Measurements from ENCODE around the gene PHF11. TPM values are rescaled to one million over a fixed set of nuclear protein-coding genes. Genes with fewer than 3 reads are reported as not detected.

Gene PHF11
- polyA plus RNA-seq, 1 of the 3 experiments (the other 2 are of a cell fraction), result 3.0 TPM

DNA sequence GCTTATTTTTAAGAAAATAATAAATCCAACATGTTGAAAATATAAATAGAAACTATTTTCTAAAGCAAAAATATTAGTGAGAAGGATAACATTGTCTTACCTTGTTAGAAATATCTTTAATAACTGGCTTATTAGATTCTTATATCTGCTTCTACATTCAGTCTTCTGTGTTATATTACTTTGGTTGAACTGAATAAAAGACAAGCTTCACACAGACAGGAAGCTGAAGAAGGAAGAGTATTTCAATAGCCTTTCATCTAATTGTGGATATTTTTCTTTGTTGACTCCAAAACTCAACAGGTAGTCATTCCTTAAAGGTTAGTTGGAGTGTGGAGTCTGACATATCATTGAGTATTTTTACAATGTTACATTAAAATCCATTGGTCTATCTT, 40.8 kb upstream of the PHF11 start:
- POLR2A ChIA-PET, result no interaction called here

More for the DNA sequence above, 40.8 kb upstream of the PHF11 start:
- Histone ChIP-seq H3K9me2 (no peaks in the 10 kb centered on the region), H3K4me2 (no peak overlapping the region), H3K36me3 (replicated peaks in 1 of 2; ENCODE audit: control insufficient read depth in 1 of 2, insufficient read depth in 2 of 2, low read length in 1 of 2) (peaks cover 0 to 10% of the 10 kb centered on the region in 2 experiments), H3K9me3 (no peaks in the 10 kb centered on the region), H3K4me3 (ENCODE audit: low read depth in 2 of 2, low read length in 1 of 2) (no peak overlapping the region), H3K79me2 (ENCODE audit: insufficient read depth) (peaks cover 5% of the 10 kb centered on the region; the same call in 1 of the 2 replicates), H2AFZ (ENCODE audit: low read depth) (no peak overlapping the region), H3K27ac (ENCODE audit: low read depth in 2 of 2, low read length in 1 of 2) (no peak overlapping the region), H3F3A (replicated peaks; ENCODE audit: insufficient read depth) (peaks cover 4% of the 10 kb centered on the region), H3K9ac (no peak overlapping the region), H3K27me3 (ENCODE audit: insufficient read depth) (no peaks in the 10 kb centered on the region), H3K4me1 (ENCODE audit: control insufficient read depth in 1 of 2, insufficient read depth in 2 of 2, low read depth in 1 of 2, low read length in 1 of 2) (no peaks in the 10 kb centered on the region; a peak in 1 of 4 replicates), H4K20me1 (ENCODE audit: insufficient read depth) (no peaks in the 10 kb centered on the region)
- no peak for DNase-seq
- TF ChIP-seq, protein P1, sequence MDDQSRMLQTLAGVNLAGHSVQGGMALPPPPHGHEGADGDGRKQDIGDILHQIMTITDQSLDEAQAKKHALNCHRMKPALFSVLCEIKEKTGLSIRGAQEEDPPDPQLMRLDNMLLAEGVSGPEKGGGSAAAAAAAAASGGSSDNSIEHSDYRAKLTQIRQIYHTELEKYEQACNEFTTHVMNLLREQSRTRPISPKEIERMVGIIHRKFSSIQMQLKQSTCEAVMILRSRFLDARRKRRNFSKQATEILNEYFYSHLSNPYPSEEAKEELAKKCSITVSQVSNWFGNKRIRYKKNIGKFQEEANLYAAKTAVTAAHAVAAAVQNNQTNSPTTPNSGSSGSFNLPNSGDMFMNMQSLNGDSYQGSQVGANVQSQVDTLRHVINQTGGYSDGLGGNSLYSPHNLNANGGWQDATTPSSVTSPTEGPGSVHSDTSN (IDR thresholded peaks at IDR 0.05), result no peak
- TF ChIP-seq, protein P2, sequence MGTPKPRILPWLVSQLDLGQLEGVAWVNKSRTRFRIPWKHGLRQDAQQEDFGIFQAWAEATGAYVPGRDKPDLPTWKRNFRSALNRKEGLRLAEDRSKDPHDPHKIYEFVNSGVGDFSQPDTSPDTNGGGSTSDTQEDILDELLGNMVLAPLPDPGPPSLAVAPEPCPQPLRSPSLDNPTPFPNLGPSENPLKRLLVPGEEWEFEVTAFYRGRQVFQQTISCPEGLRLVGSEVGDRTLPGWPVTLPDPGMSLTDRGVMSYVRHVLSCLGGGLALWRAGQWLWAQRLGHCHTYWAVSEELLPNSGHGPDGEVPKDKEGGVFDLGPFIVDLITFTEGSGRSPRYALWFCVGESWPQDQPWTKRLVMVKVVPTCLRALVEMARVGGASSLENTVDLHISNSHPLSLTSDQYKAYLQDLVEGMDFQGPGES (IDR thresholded peaks at IDR 0.05; ENCODE audit: low read depth, low read length), result no peak
- no peak for TF ChIP-seq TCF12 (IDR thresholded peaks at IDR 0.05)
- TF ChIP-seq ELF1 (IDR thresholded peaks at IDR 0.05), result no peak
- TF ChIP-seq GABPA (IDR thresholded peaks at IDR 0.05; ENCODE audit: low read depth), result no peak
- TF ChIP-seq RCOR1 (IDR thresholded peaks at IDR 0.05; ENCODE audit: low read length), result no peak
- no peak for TF ChIP-seq JUND (IDR thresholded peaks at IDR 0.05)
- TF ChIP-seq, protein P3, sequence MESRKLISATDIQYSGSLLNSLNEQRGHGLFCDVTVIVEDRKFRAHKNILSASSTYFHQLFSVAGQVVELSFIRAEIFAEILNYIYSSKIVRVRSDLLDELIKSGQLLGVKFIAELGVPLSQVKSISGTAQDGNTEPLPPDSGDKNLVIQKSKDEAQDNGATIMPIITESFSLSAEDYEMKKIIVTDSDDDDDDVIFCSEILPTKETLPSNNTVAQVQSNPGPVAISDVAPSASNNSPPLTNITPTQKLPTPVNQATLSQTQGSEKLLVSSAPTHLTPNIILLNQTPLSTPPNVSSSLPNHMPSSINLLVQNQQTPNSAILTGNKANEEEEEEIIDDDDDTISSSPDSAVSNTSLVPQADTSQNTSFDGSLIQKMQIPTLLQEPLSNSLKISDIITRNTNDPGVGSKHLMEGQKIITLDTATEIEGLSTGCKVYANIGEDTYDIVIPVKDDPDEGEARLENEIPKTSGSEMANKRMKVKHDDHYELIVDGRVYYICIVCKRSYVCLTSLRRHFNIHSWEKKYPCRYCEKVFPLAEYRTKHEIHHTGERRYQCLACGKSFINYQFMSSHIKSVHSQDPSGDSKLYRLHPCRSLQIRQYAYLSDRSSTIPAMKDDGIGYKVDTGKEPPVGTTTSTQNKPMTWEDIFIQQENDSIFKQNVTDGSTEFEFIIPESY (IDR thresholded peaks at IDR 0.05; ENCODE audit: borderline replicate concordance, low read depth), result no peak
- TF ChIP-seq FOSL2 (IDR thresholded peaks at IDR 0.05; ENCODE audit: borderline replicate concordance, low read depth), result no peak
- TF ChIP-seq, protein P4, sequence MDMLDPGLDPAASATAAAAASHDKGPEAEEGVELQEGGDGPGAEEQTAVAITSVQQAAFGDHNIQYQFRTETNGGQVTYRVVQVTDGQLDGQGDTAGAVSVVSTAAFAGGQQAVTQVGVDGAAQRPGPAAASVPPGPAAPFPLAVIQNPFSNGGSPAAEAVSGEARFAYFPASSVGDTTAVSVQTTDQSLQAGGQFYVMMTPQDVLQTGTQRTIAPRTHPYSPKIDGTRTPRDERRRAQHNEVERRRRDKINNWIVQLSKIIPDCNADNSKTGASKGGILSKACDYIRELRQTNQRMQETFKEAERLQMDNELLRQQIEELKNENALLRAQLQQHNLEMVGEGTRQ (IDR thresholded peaks at IDR 0.05; ENCODE audit: borderline replicate concordance, low read depth, low read length), result no peak
- TF ChIP-seq, protein P5, sequence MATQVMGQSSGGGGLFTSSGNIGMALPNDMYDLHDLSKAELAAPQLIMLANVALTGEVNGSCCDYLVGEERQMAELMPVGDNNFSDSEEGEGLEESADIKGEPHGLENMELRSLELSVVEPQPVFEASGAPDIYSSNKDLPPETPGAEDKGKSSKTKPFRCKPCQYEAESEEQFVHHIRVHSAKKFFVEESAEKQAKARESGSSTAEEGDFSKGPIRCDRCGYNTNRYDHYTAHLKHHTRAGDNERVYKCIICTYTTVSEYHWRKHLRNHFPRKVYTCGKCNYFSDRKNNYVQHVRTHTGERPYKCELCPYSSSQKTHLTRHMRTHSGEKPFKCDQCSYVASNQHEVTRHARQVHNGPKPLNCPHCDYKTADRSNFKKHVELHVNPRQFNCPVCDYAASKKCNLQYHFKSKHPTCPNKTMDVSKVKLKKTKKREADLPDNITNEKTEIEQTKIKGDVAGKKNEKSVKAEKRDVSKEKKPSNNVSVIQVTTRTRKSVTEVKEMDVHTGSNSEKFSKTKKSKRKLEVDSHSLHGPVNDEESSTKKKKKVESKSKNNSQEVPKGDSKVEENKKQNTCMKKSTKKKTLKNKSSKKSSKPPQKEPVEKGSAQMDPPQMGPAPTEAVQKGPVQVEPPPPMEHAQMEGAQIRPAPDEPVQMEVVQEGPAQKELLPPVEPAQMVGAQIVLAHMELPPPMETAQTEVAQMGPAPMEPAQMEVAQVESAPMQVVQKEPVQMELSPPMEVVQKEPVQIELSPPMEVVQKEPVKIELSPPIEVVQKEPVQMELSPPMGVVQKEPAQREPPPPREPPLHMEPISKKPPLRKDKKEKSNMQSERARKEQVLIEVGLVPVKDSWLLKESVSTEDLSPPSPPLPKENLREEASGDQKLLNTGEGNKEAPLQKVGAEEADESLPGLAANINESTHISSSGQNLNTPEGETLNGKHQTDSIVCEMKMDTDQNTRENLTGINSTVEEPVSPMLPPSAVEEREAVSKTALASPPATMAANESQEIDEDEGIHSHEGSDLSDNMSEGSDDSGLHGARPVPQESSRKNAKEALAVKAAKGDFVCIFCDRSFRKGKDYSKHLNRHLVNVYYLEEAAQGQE (IDR thresholded peaks at IDR 0.05; ENCODE audit: low read depth, low read length), result no peak
- no peak for TF ChIP-seq CHD2 (IDR thresholded peaks at IDR 0.05; ENCODE audit: low read length, partially characterized antibody)
- no peak for TF ChIP-seq GATA2 (CRISPR knock-in tag; IDR thresholded peaks at IDR 0.05)
- CTCF ChIA-PET, result interaction anchor here (0.5 to 0.7 kb wide), 2 partner anchors 23 to 84 kb away, joined by 3 read pairs; no protein-coding TSS in a partner anchor
